HepG2 (cell line): ENCODE measurements around the gene GORASP2. TPM values are rescaled to one million over a fixed set of nuclear protein-coding genes. Genes with fewer than 3 reads are reported as not detected.
A peak's percentile ranks its signal among the peaks of the same experiment; 100 is the strongest.

ENCODE experiments used
- CBX1 ChIP-seq: IDR thresholded peaks from one replicate; pipeline ENCODE4 v1.6.1; 2016; ENCODE audit warnings: antibody characterized with exemption, low read depth
- CERS6 ChIP-seq: sonication (generic); formaldehyde crosslinking; IDR thresholded peaks from 2 replicates; pipeline ENCODE4 v1.5.0; 2020; ENCODE audit warnings: missing genetic modification reagents
- ETV6 ChIP-seq: sonication (generic); formaldehyde crosslinking; conservative IDR thresholded peaks from 2 replicates; pipeline ENCODE4 v1.4.0; 2020; ENCODE audit warnings: missing genetic modification reagents
- GABPB1 ChIP-seq: IDR thresholded peaks from 2 replicates; pipeline ENCODE4 v1.6.1; 2016; ENCODE audit warnings: mild to moderate bottlenecking, missing genetic modification reagents, moderate library complexity, missing compliant biosample characterization
- HDAC2 ChIP-seq: sonication (generic); formaldehyde crosslinking; IDR thresholded peaks from 2 replicates; pipeline ENCODE4 v1.4.0; 2020; ENCODE audit warnings: missing genetic modification reagents
- KLF12 ChIP-seq: sonication (generic); formaldehyde crosslinking; IDR thresholded peaks from 2 replicates; pipeline ENCODE4 v1.4.0; 2020; ENCODE audit warnings: missing genetic modification reagents, borderline replicate concordance
- MAFG ChIP-seq: sonication (generic); formaldehyde crosslinking; IDR thresholded peaks from 2 replicates; pipeline ENCODE4 v1.5.1; 2020; ENCODE audit warnings: mild to moderate bottlenecking, missing genetic modification reagents
- POLR2G ChIP-seq: fragments of 200-400 bp; formaldehyde crosslinking; IDR thresholded peaks from 2 replicates; pipeline ENCODE4 v1.6.1; 2018; ENCODE audit warnings: mild to moderate bottlenecking, low read depth, low read length, moderate library complexity
- PRDM15 ChIP-seq: sonication (generic); formaldehyde crosslinking; IDR thresholded peaks from 2 replicates; pipeline ENCODE4 v1.4.0; 2020; ENCODE audit warnings: missing genetic modification reagents
- SAP130 ChIP-seq: IDR thresholded peaks from 2 replicates; pipeline ENCODE4 v1.6.1; 2016; ENCODE audit warnings: low read depth
- SETDB1 ChIP-seq: sonication (generic); formaldehyde crosslinking; IDR thresholded peaks from 2 replicates; pipeline ENCODE4 v1.5.1; 2020; ENCODE audit warnings: missing genetic modification reagents, mild to moderate bottlenecking, borderline replicate concordance
- ZBTB8A ChIP-seq: sonication (generic); formaldehyde crosslinking; IDR thresholded peaks from 2 replicates; pipeline ENCODE4 v1.4.0; 2020; ENCODE audit warnings: mild to moderate bottlenecking, low read depth, missing genetic modification reagents, borderline replicate concordance
- ZKSCAN1 ChIP-seq: fragments of 150-350 bp; IDR thresholded peaks from 2 replicates; pipeline ENCODE4 v1.6.1; 2014; ENCODE audit warnings: low read length
- ZNF260 ChIP-seq: sonication (generic); formaldehyde crosslinking; IDR thresholded peaks from 2 replicates; pipeline ENCODE4 v1.4.0; 2020; ENCODE audit warnings: missing genetic modification reagents, low read depth, mild to moderate bottlenecking, borderline replicate concordance
- ZNF264 ChIP-seq: sonication (generic); formaldehyde crosslinking; IDR thresholded peaks from 2 replicates; pipeline ENCODE4 v1.4.0; 2020; ENCODE audit warnings: missing genetic modification reagents
- ZNF570 ChIP-seq: sonication (generic); formaldehyde crosslinking; IDR thresholded peaks from 2 replicates; pipeline ENCODE4 v1.4.0; 2020; ENCODE audit warnings: mild to moderate bottlenecking, missing genetic modification reagents, borderline replicate concordance
- ZNF572 ChIP-seq: sonication (generic); formaldehyde crosslinking; IDR thresholded peaks from 2 replicates; pipeline ENCODE4 v1.5.1; 2020; ENCODE audit warnings: mild to moderate bottlenecking, missing genetic modification reagents
- ZNF713 ChIP-seq: sonication (generic); formaldehyde crosslinking; IDR thresholded peaks from 2 replicates; pipeline ENCODE4 v1.4.0; 2020; ENCODE audit warnings: mild to moderate bottlenecking, missing genetic modification reagents
- ZNF816 ChIP-seq: sonication (generic); formaldehyde crosslinking; IDR thresholded peaks from 2 replicates; pipeline ENCODE4 v1.8.0; 2022; ENCODE audit warnings: missing genetic modification reagents, mild to moderate bottlenecking, borderline replicate concordance
- polyA plus RNA-seq, 8 experiments: library from polyadenylated mRNA; depleted of rRNA in 3 of 8; stranded (reverse) in 7 of 8; unstranded in 1 of 8; fragments of >200 nt; fragmentation: Illumina TruSeq in 4 of 8; extraction: Trizol in 4 of 8; gene quantifications; 2 replicates each; pipeline versions ENCODE4 v1.2.1 to v1.2.3, GENCODE V29; 2011 to 2016; ENCODE audit warnings: low read depth in 4 of 8, missing spikeins in 1 of 8, mixed read lengths in 1 of 8; ENCODE audit not compliant: insufficient read depth in 1 of 8
- total RNA-seq, 5 experiments: library from RNA; depleted of rRNA; stranded (reverse); fragments of >200 nt; fragmentation: Illumina TruSeq; extraction: Trizol; gene quantifications; 2 replicates each; pipeline ENCODE4 v1.2.3, GENCODE V29; 2016; ENCODE audit warnings: low read depth in 1 of 5
- TF ChIP-seq, protein P1 (sequence below): IDR thresholded peaks from 2 replicates; pipeline ENCODE4 v1.6.1; 2016; ENCODE audit warnings: missing compliant biosample characterization, missing genetic modification reagents, borderline replicate concordance
- TF ChIP-seq, protein P2 (sequence below): sonication (generic); formaldehyde crosslinking; IDR thresholded peaks from 2 replicates; pipeline ENCODE4 v1.4.0; 2020; ENCODE audit warnings: missing genetic modification reagents
- TF ChIP-seq, protein P3 (sequence below): sonication (generic); formaldehyde crosslinking; IDR thresholded peaks from 2 replicates; pipeline ENCODE4 v1.8.1; 2023; ENCODE audit warnings: mild to moderate bottlenecking, missing genetic modification reagents

The GORASP2 gene
- total and polyA plus RNA-seq, 2 of the 13 experiments (the other 11 are each of a cell fraction or from before 2014, with no cell fraction given): 103 to 239 TPM

GRCh38 chr2:170973492-170974303 is 44.6 kb downstream of the GORASP2 start (continued):
- peak; percentile 40 for TF ChIP-seq HDAC2 (CRISPR knock-in tag)
- TF ChIP-seq SAP130: peak; percentile 66; the same call in 1 of the 2 replicates
- 0 out of 2 replicates have a peak, but pooled peaks have one; percentile 36 for TF ChIP-seq PRDM15 (CRISPR knock-in tag)
- TF ChIP-seq, protein P1, sequence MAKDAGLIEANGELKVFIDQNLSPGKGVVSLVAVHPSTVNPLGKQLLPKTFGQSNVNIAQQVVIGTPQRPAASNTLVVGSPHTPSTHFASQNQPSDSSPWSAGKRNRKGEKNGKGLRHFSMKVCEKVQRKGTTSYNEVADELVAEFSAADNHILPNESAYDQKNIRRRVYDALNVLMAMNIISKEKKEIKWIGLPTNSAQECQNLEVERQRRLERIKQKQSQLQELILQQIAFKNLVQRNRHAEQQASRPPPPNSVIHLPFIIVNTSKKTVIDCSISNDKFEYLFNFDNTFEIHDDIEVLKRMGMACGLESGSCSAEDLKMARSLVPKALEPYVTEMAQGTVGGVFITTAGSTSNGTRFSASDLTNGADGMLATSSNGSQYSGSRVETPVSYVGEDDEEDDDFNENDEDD (CRISPR knock-in tag): peak; percentile 75
- no peak for TF ChIP-seq ZNF713 (CRISPR knock-in tag)
- TF ChIP-seq ZNF572: peak; percentile 86; the same call in 1 of the 2 replicates
- peak; percentile 76 for TF ChIP-seq GABPB1
- peak; percentile 23 for TF ChIP-seq CBX1
- no peak for TF ChIP-seq CERS6
- TF ChIP-seq ZNF570 (CRISPR knock-in tag): no peak
- peak; percentile 90; the same call in 1 of the 2 replicates for TF ChIP-seq KLF12 (CRISPR knock-in tag)
- TF ChIP-seq ETV6 (CRISPR knock-in tag): peak; percentile 48; the same call in 1 of the 2 replicates
- peak; percentile 82; the same call in 1 of the 2 replicates for TF ChIP-seq ZBTB8A (CRISPR knock-in tag)
- no peak for TF ChIP-seq MAFG (CRISPR knock-in tag)
- no peak for TF ChIP-seq ZKSCAN1
- TF ChIP-seq ZNF260 (CRISPR knock-in tag): 0 out of 2 replicates have a peak, but pooled peaks have one; percentile 31
- TF ChIP-seq ZNF816 (CRISPR knock-in tag): no peak; the same call in 1 of the 2 replicates
- TF ChIP-seq SETDB1: no peak
- TF ChIP-seq ZNF264 (CRISPR knock-in tag): peak; percentile 82; the same call in 1 of the 2 replicates
- TF ChIP-seq, protein P2, sequence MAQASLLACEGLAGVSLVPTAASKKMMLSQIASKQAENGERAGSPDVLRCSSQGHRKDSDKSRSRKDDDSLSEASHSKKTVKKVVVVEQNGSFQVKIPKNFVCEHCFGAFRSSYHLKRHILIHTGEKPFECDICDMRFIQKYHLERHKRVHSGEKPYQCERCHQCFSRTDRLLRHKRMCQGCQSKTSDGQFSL (CRISPR knock-in tag): peak; percentile 58; the same call in 1 of the 2 replicates
- TF ChIP-seq, protein P3, sequence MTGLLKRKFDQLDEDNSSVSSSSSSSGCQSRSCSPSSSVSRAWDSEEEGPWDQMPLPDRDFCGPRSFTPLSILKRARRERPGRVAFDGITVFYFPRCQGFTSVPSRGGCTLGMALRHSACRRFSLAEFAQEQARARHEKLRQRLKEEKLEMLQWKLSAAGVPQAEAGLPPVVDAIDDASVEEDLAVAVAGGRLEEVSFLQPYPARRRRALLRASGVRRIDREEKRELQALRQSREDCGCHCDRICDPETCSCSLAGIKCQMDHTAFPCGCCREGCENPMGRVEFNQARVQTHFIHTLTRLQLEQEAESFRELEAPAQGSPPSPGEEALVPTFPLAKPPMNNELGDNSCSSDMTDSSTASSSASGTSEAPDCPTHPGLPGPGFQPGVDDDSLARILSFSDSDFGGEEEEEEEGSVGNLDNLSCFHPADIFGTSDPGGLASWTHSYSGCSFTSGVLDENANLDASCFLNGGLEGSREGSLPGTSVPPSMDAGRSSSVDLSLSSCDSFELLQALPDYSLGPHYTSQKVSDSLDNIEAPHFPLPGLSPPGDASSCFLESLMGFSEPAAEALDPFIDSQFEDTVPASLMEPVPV (CRISPR knock-in tag): peak; percentile 93
- TF ChIP-seq POLR2G: peak; percentile 81
